LoVo (cell line): ENCODE data around the gene ANXA8.
"Not testable (repeated sequence)": the region's sequence is repeated elsewhere in the genome, so short reads cannot be mapped to it uniquely, and the experiment has no call there.

Source experiments
- DNase-seq: peaks from one replicate; pipeline ENCODE4 v3.0.0-alpha.2; 2016; ENCODE audit warnings: low spot score

Gene ANXA8

DNA sequence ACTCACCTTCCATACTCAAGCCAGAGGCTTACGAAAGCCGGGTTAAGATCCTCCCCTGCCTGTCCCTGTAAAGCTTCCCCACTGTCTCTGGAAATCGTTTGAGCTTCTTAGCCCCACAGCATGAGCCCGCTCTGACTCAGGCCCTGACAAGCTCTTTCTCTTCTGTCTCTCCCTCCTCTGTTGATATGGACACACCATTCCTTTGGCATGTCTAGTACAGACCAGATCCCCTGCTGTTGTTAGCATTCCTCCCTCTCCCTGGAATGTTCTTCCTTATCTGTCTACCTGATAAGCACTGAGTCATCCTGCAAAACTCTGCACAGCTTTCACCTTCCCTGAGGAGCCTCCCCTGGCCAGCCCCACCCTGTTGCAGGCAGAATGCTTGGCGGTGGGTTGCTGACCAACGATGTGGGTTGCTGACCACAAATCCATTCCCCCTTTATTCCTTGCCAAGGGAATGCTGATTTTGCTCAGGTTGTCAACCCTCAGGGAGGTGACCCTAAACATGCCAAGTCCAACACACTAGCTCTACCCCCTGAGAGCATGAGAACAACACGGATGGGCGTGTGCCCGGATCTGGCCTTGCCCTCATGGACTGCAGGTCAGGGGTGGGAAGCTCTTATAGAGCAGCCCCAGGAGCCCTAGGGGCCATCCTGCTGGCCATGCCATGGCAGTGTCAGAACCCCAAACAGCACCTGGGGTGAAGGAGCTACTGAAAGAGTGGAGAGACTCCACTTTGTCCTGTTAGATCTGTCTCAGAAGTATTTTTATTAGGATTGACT, 21.1 kb downstream of the ANXA8 start:
- DNase-seq: not testable (repeated sequence)

DNA sequence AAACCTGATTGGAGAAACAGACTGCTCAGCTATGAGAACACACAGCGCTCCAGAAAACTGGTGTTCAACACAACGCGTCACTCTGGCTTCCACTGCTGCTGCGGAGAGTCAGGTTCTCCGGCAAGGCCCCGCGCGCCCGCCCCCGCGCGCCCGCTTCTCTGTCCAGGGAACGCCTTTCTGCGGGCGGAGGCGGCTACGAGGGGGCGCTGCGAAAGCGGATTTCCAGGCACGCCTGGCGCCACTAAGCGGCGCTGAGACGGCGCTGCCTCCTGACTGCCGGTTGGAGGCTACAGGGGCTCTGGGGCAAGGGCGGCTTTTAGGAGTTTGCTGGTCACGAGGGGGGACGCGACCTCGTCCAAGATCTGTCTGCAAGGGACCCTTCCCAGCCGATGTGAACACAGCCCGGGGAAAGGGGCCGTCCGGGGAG, 22.6 kb downstream of the ANXA8 start:
- DNase-seq: peak; percentile 23

DNA sequence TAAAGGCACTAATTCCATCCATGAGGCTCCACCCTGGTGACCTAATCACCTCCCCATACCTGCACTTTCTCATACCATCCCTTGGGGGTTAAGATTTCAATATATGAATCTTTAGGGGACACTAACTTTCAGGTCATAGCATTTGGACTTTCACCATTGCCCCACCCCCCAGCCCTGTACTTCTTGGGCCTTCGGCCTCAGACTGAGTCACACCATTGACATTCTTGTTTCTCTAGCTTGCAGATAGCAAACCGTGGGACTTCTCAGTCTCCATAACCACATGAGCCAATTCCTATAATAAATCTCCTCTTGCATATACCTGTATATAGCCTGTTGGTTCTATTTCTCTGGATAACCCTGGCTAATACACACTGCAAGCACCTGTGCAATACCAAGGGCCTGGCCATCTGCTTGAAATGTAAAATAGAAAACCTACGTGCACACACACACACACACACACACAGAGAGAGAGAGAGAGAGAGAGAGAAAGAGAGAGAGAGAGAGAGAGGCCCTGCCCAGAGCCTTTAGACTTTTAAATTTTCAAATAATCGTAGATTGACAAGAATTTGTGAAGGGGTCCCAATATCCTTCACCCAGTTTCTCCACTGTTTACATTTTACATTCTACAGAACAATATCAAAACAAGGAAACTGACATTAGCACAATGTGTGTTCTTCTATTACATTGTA, 25.3 kb downstream of the ANXA8 start:
- DNase-seq: peak; percentile 39

DNA sequence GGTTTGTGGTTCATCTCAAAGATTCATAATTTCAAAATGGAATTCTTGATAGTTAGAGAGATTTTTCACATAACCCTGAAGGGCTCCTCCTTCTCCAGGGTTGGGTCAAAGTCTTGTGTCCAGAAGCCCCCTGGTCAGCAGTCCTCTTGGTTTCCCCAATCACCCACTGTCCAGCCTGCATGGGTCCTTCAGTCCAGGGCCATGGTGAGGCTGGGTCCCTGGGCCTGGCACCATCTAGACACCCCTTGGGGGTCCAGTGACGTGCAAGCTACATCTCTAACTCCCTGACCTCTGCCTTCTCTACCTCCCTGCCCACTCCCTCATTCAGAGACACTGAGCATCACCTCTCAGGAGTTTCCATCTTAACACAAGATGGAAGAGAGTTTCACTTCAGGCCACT, 26.1 kb downstream of the ANXA8 start:
- DNase-seq: no peak

DNA sequence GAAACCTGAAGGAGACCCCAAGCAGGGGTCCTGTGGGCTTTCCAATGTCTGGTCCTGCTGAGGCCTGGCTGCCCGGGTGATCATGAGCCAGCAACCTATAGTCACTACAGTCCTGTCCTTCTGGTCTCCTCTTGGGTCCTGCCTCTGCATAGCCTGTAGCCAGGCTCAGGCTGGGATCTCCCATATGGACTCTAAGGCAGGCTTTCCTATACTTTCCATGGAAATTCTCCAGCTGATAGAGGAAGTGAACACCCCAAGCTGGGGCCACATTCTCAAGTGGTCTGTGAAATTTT, 26.4 kb downstream of the ANXA8 start:
- DNase-seq: no peak

DNA sequence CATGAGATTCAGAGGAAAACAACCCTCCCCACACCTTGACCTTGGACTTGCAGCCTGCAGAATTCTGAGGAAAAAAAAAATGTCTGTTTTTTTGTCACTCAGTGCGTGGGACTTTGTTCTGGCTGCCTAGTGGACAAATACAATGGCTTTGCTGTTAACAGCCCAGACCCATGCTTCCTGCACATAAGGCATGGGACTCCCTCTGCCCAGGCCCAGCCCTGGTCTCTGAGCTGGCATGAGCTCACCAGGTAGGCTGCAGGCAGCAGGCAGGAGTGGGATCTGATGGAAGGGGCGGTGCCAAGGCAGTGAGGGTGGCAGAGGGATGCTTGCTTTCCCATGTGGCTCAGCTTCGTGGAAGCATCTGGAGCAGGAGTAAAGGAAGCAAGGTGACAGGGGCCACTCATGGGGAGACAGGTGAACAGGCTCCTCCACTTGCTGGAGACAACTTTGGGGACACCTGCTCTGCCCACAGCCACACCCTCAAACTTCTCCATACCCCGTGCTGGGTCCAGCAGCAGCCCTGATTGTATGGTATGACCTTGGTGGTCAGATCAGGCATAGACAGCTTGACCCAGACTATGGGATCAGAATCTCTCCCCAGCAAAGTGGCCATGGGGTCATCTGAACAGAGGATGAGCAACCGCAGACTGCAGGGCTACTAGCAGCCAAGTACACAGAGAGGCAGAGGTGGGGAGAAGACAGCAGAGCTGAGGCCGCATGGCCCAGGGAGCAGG, 27.0 kb downstream of the ANXA8 start:
- DNase-seq: no peak

DNA sequence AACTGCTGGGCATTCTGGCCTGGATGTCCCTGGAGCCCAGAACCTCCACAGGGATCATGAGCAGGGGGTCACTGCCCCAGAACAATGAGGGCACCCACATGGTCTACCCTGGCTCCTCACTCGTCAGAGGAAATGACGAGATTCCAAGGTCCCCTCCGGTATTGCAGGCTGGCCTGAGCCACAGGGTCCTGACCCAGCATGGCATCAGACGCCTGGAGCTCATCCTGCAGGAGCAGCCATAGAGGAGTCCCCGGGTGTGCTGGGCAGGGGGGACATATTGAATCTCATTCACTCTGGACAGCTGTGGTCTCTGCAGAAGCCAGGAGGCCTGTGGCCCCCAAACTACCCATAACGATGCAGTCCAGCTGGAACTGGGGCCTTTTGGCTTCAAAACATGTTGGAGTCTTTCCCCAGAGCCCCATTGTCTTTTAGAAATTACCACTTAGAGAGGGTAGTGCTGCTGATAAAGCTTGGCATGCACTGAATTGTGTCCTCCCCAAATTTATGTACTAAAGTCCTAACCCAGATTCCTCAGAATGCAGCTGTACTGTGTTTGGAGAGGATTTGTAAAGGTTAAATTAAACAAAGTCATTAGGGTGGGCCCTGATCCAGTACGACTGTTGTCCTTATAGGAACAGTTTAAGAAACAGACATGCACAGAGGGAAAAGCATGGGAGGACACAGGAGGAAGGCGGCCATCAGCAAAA, 27.7 kb downstream of the ANXA8 start:
- DNase-seq: no peak

DNA sequence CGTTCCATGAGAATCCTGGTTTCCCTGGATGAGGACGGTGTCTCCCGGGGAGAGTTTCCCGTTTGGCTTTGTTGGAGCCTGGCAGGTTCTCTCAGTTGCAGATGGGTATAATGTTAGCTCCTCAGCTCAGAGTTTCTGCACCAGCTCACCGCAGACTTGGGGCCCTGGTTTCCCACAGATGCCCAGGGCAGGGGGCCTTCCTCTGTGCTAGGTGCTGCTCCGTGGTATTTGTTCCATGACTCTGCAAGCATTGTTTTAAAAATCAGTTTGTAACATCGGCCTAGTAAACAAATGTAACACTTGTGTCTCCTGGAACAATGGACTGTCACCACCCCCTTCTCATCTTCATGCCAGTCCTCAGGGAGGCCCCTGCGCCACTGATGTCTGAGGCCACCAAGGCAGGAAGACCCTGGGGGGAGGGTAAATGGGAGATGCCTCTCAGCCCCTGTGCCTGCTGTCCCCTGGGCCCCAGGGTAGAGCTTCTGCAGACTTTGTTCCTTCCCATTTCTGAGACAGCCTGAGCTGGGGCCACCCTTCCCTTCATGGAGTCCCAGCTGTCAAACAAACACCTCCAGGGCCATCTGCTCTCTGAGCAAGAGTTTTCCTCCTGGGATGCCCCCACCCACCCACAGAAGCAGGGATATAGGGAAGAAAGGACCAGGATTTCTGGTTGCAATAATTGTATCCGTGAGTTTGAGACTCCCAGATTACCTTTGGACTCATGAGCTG, 28.4 kb downstream of the ANXA8 start:
- DNase-seq: not testable (repeated sequence)

DNA sequence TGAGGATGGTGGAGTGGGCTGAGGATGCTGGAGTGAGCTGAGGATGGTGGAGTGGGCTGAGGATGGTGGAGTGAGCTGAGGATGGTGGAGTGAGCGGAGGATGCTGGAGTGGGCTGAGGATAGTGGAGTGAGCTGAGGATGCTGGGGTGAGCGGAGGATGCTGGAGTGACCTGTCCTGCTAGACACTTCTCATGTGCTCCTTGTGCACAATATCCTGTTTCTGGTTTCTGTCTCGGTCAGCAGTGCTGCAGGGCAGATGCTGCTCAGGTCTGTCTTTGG, 29.2 kb downstream of the ANXA8 start:
- no peak for DNase-seq

DNA sequence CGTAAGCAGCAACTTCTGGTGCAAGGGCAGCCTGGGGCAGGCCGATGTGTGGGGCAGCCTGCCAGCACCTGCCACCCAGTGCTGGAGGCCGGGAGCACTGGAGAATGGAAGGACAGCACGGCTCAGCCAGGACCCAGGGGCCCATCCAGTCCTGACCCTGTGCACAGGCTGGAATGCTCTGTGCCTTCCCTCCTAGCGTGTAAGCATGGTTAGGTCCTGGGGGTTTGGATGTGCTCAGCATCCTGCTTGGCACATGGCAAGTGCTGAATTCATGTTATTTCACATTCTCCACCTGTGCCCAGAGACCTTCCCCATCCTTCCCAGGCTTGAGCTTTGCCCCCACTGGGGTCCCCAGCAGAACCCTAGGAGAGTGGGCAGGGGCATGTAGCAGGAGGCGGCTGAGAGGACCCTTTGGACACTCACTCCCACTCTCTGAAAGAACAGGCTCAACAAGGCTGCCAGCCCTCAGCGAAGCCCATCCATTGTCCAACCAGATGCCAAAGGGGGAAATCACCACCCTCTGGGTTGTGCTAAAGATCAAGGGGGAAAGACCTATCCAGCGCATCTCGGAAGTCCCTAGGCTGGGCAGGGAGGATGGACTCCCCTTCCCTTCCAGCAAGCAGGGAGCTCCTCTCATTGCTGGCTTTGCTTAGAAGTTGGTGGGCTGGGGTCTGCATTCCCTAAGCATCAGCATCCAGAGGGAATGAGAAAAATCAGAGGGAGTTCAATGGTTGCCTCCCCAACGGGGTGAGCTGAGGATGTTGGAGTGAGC, 29.7 kb downstream of the ANXA8 start:
- no peak for DNase-seq

DNA sequence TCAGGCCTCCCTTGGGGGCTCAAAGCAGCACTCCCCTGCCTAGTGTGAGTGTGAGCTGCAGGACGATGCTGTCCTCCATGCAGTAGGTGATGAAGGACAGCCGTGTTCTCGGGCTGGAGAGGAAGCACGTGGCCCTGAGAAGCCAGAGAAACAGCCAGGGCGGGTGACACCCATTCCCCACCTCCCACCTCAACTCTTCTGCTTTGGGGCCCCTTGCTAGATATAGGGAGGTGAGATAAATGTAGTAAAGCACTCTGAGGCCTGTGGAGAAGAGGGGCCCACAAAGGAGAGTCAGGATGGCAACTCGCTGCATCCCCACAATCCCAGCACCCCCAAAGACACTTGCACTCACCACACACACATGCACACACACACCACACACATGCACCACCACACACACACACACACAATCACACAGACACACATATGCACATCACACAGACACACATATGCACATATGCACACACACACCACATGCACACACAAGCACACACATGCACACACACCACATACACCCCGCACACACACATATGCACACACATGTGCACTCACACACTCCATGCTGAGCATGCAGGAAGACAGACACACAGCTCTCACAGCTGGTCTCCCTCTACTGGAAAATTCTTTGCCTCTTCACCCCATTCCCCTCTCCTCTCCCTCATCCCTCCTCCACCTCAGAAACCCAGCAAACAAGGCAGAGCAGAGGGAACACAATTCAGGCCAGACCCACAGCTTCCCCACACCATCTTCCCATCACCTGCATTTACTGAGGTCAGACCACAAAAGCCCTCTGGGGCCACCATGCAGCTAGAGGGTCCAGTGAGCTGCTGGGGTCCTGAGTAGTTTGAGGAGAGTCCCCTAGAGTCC, 30.5 kb downstream of the ANXA8 start:
- no peak for DNase-seq

DNA sequence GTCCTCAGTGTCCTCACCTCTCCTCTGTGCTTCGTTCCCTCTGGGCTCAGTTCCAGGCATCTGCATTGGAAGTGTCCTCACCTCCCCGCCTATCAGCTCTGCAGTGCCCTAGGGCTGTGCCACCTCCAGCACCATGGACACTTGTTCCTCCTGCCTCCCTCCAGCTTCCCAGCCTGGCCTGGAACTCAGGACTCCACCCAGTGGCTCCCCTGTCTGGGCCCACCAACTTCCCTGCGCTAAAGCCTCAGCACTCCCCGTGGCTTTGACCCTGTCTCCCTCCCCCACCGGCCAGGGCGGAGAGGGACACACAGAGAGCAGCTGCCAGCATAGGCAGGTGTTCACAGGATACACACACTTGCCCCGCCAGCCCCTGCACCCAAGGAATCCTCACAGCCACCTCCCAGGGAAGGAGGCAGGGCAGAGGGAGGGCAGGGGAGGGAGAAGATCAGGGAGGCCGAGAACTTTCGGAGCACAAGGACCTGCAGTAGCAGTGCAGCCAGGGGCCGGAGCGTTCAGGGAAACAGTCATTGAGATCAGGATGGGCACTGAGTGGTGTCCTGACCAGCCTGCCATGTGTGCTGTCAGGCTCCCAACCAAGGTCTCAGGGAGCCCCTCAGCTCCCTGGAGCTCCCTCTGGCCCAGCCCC, 31.3 kb downstream of the ANXA8 start:
- DNase-seq: no peak

DNA sequence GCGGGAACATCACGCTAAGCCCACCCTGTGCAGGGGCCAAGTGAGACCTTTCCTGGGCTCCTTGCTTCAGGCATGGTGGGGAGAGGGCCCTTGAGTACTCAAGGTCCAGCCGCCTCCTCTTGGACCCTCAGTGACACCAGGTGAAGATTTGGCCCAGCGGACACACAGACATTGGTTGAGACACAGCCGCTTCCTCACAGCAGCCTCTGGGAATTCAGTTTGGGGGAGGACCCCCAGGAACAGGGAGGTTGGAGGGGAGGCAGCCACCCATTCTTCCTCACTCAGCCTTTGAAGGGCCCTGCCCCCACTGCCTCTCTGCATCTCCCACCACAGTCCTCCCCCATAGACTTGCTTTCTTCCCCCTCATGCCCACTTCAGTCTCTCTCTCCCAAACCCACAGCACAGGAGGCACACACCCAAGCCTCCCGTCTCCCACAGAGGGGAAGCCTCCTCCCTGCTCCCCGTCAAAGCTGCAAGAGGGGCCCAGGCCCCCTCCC, 31.9 kb downstream of the ANXA8 start:
- DNase-seq: no peak

DNA sequence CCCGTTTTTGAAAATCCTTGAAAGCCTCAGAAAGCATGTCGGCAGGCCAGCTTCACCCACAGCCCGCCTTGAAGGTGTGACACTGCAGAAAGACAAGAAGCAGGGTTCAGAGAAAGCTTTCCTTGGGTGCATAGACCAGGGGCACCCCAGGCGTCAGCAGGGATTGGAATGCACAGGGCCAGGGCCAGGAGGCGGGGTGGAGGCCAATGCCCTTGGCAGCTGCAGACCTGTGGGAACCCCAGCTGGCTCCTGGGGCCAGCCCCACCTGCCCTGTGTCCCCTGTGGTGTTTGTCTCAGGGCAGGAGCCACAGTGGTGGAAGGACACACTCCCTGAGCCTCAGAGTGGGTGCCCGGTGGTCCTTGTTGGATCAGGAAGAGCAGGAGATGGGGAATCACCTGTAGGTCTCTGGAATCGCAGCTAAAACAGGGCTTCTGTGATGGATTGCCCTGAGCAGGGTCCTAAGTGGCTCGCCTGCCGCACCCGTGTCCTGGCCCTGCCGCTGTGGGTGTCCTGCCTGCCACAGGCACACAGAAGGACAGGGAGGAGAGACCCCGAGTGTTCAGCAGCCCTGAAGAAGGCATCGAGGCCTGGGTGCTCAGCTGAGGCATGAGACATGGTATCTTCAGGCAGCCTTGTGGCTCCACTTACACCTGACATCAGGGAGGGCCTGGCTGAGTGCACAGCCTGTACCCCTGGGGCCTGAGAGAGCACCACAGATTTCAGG, 32.5 kb downstream of the ANXA8 start:
- no peak for DNase-seq

DNA sequence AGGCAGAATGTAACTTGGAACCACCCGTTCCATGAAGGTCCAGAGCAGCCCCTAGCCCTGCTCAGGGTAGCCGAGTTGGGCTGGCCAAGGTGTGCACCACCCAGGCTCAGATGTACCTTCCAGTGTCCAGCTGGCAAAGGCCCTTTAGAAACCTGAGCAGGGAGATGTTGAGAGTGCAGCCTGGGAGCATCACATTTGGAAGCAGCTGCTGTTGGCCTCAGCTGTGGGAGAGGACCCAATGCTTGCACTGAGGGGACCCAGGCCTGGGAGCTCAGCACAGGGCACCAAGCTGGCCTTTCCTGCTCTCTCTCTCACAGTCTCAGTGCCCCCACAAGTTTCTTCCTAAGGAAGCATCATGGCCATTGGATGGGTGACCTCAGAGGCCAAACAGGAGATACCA, 33.5 kb downstream of the ANXA8 start:
- DNase-seq: no peak

DNA sequence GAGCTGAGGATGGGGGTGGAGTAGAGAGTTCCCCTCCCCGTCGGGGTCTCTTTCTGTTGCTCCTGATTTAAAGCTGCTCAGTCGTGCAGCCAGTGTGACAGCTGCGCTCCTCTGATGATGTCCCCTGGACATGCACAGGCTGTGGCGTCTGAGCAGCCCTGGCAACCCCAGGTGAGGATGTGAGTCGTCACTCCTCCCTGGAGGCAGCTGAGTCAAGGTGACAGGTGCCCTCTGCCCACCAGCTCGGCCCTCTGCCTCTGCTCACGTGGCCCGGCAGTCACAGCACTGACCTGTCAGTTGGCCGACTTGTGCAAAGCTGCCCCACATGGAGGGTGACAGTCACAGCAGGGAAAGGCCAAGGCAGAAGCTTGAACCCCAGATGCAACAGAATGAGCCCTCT, 33.9 kb downstream of the ANXA8 start:
- no peak for DNase-seq

DNA sequence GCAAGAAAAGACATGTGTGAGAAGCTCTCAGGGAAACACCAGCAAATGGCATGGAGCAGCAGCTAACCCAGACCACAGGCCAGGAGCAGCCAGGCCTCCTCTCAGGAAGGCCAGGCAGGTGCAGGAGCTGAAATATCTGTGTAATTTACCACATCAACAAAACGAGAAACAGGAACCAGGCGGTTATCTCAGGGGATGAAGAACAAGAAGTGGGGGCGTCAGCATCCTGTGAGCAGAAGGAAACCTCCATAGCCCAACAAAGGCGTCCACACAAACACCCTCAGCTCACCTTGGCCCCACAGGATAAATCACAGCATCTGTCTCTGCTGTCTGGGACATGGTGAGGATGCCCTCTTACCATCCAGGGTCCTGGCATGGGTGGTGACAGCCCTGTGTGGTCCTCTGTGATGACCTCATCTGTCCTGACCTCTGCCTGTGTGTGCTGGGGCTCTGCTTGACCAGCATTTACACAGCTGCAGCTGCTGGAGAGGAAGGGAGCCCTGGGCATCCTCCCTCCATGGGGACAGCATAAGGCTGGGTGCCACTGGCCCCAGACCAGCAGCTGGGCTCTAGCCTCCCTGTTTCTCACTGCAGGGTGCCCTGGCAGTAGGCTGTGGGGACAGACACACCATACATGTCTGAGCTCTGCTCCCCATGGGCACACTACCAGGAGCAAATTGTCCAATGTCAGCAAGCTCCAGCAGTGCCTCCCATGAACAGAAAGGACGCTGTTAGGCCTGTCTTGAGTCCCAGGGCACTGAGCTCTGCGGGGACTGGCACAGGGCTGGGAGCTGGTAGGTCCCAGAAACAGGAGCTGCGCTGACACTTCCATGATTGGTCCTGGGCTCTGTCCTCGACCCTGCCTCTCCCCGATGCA, 34.6 kb downstream of the ANXA8 start:
- no peak for DNase-seq

DNA sequence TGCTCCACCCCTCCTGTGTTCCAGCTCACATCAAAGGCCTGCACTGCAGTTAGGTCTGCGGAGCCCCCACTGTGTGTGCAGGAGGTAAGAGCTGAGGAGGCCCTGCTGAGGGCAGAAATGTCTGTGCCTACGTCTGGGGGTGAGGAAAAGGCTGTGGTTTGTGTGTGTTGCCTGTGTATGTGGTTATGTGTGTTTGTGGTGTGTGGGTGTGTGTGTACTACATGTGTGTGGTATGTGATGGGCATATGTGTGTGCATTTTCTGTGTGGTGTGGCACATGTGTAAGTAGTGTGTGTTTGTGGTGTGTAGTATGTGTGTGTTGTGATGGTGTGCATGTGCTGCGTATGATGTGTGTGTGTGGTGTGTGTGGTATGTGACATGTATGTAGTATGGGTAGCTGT, 36.2 kb downstream of the ANXA8 start:
- DNase-seq: no peak
